ENCODE data around the gene GPR137B. TPM values are rescaled to one million over a fixed set of nuclear protein-coding genes. Genes with fewer than 3 reads are reported as not detected.

The GPR137B gene
- total and polyA plus RNA-seq, 2 of the 4 experiments (the other 2 are of a cell fraction) = 4.5 to 12.3 TPM

DNA sequence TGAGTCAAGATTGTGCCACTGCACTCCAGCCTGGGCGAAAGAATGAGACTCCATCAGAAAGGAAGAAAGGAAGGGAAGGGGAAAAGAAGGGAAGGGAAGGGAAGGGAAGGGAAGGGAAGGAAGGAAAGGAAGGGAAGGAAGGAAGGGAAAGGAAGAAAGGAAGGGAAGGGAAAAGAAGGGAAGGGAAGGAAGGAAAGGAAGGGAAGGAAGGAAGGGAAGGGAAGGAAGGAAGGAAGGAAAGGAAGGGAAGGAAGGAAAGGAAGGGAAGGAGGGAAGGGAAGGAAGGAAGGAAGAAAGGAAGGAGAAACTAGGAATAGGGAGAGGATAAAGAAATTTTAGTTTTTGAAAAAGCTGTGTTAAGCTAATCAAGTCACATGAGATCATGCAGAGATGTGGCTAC lies 44.1 kb upstream of the GPR137B start:
- ChIA-PET POLR2A (ENCODE audit: unreplicated experiment) (no interaction called here), CTCF (no interaction called here)
- Histone ChIP-seq H3K23ac (ENCODE audit: low read depth, low read length) (no peak overlapping the region), H3K9me1 (ENCODE audit: insufficient read depth, low read length) (no peaks in the 10 kb centered on the region), H2AFZ (replicated peaks; ENCODE audit: low read length, poor library complexity) (no peak overlapping the region), H4K91ac (ENCODE audit: insufficient read depth, low read depth, low read length) (no peak overlapping the region), H2AK5ac (ENCODE audit: low read depth, low read length) (no peak overlapping the region), H2BK20ac (ENCODE audit: low read depth, low read length) (no peak overlapping the region), H3K36me3 (ENCODE audit: control insufficient read depth, insufficient read depth, low read length) (no peaks in the 10 kb centered on the region), H3K56ac (ENCODE audit: extremely low read depth, insufficient read depth, low read length) (no peak overlapping the region), H2AK9ac (replicated peaks; ENCODE audit: low read depth, low read length, poor library complexity) (no peak overlapping the region), H3K14ac (replicated peaks; ENCODE audit: low read depth, low read length) (no peak overlapping the region), H3K4ac (ENCODE audit: low read depth, low read length) (no peak overlapping the region), H2BK5ac (ENCODE audit: low read depth, low read length, poor library complexity, severe bottlenecking) (no peak overlapping the region), H3K27ac (ENCODE audit: insufficient read depth, low read length) (no peak overlapping the region), H3K18ac (ENCODE audit: low read depth, low read length) (no peak overlapping the region), H4K8ac (ENCODE audit: low read depth in 2 of 2, low read length in 2 of 2) (no peak overlapping the region), H3K9me3 (ENCODE audit: control insufficient read depth, insufficient read depth, low read length) (peaks cover 6% of the 10 kb centered on the region), H4K20me1 (ENCODE audit: insufficient read depth, low read length) (peaks cover 3% of the 10 kb centered on the region; the same call in 1 of the 2 replicates), H3K4me3 (ENCODE audit: insufficient read depth, low read depth, low read length) (no peak overlapping the region), H4K5ac (ENCODE audit: low read depth, low read length) (no peak overlapping the region), H2BK120ac (ENCODE audit: low read depth, low read length) (no peak overlapping the region), H3K4me1 (ENCODE audit: control insufficient read depth, insufficient read depth, low read length) (peaks cover 2% of the 10 kb centered on the region; the same call in 1 of the 2 replicates), H3K27me3 (ENCODE audit: control insufficient read depth, insufficient read depth, low read length) (peaks cover 7% of the 10 kb centered on the region), H3K79me1 (ENCODE audit: low read depth in 1 of 2, low read length in 2 of 2) (no peaks in the 10 kb centered on the region), H3K9ac (ENCODE audit: low read depth, low read length) (no peak overlapping the region), H3K4me2 (ENCODE audit: low read depth, low read length) (no peak overlapping the region), H2BK15ac (ENCODE audit: low read depth, low read length) (no peak overlapping the region)
- DNase-seq = no peak
- intact Hi-C loops (cut with micrococcal nuclease) = no loop called here
- no TSS peak for BruUV-seq (replicated peaks)
- no peak for ATAC-seq (ENCODE audit: low read depth)
- in situ Hi-C loops (cut with MboI; ENCODE audit: low sequenced_read_pairs) = no loop called here
- no peak for TF ChIP-seq CHD1 (IDR thresholded peaks at IDR 0.05; ENCODE audit: low read depth, low read length)
- TF ChIP-seq SMC3 (IDR thresholded peaks at IDR 0.05; ENCODE audit: low read depth, low read length) = no peak
- no peak for TF ChIP-seq NFE2L2 (IDR thresholded peaks at IDR 0.05; ENCODE audit: low read depth, low read length)
- TF ChIP-seq RCOR1 (IDR thresholded peaks at IDR 0.05; ENCODE audit: insufficient replicate concordance, low read length) = no peak
- TF ChIP-seq FOS (IDR thresholded peaks at IDR 0.05; ENCODE audit: low read depth, low read length) = no peak
- TF ChIP-seq CEBPB (IDR thresholded peaks at IDR 0.05; ENCODE audit: low read depth, low read length) = no peak
- no peak for TF ChIP-seq BHLHE40 (IDR thresholded peaks at IDR 0.05; ENCODE audit: low read depth, low read length)
- TF ChIP-seq, protein P1, sequence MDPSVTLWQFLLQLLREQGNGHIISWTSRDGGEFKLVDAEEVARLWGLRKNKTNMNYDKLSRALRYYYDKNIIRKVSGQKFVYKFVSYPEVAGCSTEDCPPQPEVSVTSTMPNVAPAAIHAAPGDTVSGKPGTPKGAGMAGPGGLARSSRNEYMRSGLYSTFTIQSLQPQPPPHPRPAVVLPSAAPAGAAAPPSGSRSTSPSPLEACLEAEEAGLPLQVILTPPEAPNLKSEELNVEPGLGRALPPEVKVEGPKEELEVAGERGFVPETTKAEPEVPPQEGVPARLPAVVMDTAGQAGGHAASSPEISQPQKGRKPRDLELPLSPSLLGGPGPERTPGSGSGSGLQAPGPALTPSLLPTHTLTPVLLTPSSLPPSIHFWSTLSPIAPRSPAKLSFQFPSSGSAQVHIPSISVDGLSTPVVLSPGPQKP (IDR thresholded peaks at IDR 0.05; ENCODE audit: borderline replicate concordance, low read depth, low read length) = no peak
- TF ChIP-seq, protein P2, sequence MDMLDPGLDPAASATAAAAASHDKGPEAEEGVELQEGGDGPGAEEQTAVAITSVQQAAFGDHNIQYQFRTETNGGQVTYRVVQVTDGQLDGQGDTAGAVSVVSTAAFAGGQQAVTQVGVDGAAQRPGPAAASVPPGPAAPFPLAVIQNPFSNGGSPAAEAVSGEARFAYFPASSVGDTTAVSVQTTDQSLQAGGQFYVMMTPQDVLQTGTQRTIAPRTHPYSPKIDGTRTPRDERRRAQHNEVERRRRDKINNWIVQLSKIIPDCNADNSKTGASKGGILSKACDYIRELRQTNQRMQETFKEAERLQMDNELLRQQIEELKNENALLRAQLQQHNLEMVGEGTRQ (IDR thresholded peaks at IDR 0.05; ENCODE audit: low read depth, low read length) = no peak
- dilution Hi-C loops (cut with HindIII; ENCODE audit: low sequenced_read_pairs, unreplicated experiment) = no loop called here
- 100% methylated on average over 1 of the region's 1 CpG; no CpG with 5 or more reads in 1 of the 2 experiments for WGBS, 2 experiments (ENCODE audit: extremely low coverage in 2 of 2, insufficient read length in 1 of 2)
